HUES6 (cell line): ENCODE data around the gene FFAR3.

Experiments
- H3K27ac ChIP-seq: 2 replicates; pipeline ENCODE4 v1.7.0; 2013; ENCODE audit warnings: low read depth, mild to moderate bottlenecking, low read length, inconsistent platforms
- H3K27me3 ChIP-seq: 2 replicates; pipeline ENCODE4 v1.6.1; 2013; ENCODE audit warnings: low read length; ENCODE audit not compliant: control insufficient read depth, insufficient read depth
- H3K36me3 ChIP-seq: 2 replicates; pipeline ENCODE4 v1.6.1; 2013; ENCODE audit warnings: low read length; ENCODE audit not compliant: control insufficient read depth, insufficient read depth
- H3K4me1 ChIP-seq: 2 replicates; pipeline ENCODE4 v1.6.1; 2013; ENCODE audit warnings: low read length; ENCODE audit not compliant: control insufficient read depth, insufficient read depth
- H3K4me3 ChIP-seq: 2 replicates; pipeline ENCODE4 v1.5.1; 2013; ENCODE audit warnings: low read depth, low read length
- H3K9ac ChIP-seq: one replicate; pipeline ENCODE4 v1.6.1; 2013; ENCODE audit warnings: mild to moderate bottlenecking, low read length
- H3K9me3 ChIP-seq: 2 replicates; pipeline ENCODE4 v1.6.1; 2013; ENCODE audit warnings: low read depth, low read length; ENCODE audit not compliant: control insufficient read depth, insufficient read depth

FFAR3 gene

DNA sequence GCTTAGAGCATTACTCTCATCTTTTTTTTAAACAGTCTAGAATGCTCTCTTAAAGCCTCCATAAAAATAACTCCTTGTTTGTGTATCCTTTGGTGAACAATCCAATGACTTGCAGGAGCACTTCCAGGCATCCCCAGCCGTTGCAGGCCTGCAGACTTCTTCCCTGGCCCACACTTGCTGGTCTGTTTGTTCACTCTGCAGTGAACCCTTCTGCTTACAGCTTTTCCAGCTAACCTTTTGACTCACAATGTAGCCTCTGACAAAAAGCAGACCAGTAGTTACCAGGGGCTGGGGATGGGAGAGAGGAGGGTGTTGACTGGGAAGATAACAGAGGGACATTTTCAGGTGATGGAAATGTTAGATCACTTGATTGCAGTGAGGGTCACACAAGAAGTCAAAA lies 21.7 kb downstream of the FFAR3 start:
- H3K9ac ChIP-seq: no peak overlapping the region
- H3K36me3 ChIP-seq: no peaks in the 10 kb centered on the region
- no peak overlapping the region for H3K4me3 ChIP-seq
- peaks cover 30% of the 10 kb centered on the region for H3K9me3 ChIP-seq
- no peak overlapping the region for H3K27ac ChIP-seq
- H3K4me1 ChIP-seq: peaks cover 3% of the 10 kb centered on the region; the same call in 1 of the 2 replicates
- no peaks in the 10 kb centered on the region for H3K27me3 ChIP-seq

- Histone ChIP-seq H3K9ac (no peak overlapping the region), H3K4me1 (peaks cover 3% of the 10 kb centered on the region; the same call in 1 of the 2 replicates), H3K27ac (no peak overlapping the region), H3K27me3 (no peaks in the 10 kb centered on the region), H3K36me3 (no peaks in the 10 kb centered on the region), H3K4me3 (no peak overlapping the region), H3K9me3 (peaks cover 34% of the 10 kb centered on the region)
Measured at GRCh38 chr19:35380450-35381124, 22.3 kb downstream of the FFAR3 start.

GRCh38 chr19:35381318-35381717 lies 23.1 kb downstream of the FFAR3 start:
- Histone ChIP-seq H3K9me3 (peaks cover 40% of the 10 kb centered on the region), H3K27me3 (no peaks in the 10 kb centered on the region), H3K4me3 (no peak overlapping the region), H3K4me1 (peaks cover 3% of the 10 kb centered on the region; the same call in 1 of the 2 replicates), H3K27ac (no peak overlapping the region), H3K9ac (no peak overlapping the region), H3K36me3 (no peaks in the 10 kb centered on the region)

- Histone ChIP-seq H3K27ac (no peak overlapping the region), H3K27me3 (no peaks in the 10 kb centered on the region), H3K9ac (no peak overlapping the region), H3K36me3 (no peaks in the 10 kb centered on the region), H3K4me1 (peaks cover 2% of the 10 kb centered on the region; the same call in 1 of the 2 replicates), H3K9me3 (peaks cover 46% of the 10 kb centered on the region), H3K4me3 (no peak overlapping the region)
Measured at GRCh38 chr19:35381926-35382325, 23.7 kb downstream of the FFAR3 start.

- Histone ChIP-seq H3K27ac (no peak overlapping the region), H3K27me3 (no peaks in the 10 kb centered on the region), H3K9ac (no peak overlapping the region), H3K36me3 (no peaks in the 10 kb centered on the region), H3K4me1 (no peaks in the 10 kb centered on the region), H3K9me3 (peaks cover 53% of the 10 kb centered on the region), H3K4me3 (no peak overlapping the region)
Measured at GRCh38 chr19:35383536-35383935, 25.3 kb downstream of the FFAR3 start.

DNA sequence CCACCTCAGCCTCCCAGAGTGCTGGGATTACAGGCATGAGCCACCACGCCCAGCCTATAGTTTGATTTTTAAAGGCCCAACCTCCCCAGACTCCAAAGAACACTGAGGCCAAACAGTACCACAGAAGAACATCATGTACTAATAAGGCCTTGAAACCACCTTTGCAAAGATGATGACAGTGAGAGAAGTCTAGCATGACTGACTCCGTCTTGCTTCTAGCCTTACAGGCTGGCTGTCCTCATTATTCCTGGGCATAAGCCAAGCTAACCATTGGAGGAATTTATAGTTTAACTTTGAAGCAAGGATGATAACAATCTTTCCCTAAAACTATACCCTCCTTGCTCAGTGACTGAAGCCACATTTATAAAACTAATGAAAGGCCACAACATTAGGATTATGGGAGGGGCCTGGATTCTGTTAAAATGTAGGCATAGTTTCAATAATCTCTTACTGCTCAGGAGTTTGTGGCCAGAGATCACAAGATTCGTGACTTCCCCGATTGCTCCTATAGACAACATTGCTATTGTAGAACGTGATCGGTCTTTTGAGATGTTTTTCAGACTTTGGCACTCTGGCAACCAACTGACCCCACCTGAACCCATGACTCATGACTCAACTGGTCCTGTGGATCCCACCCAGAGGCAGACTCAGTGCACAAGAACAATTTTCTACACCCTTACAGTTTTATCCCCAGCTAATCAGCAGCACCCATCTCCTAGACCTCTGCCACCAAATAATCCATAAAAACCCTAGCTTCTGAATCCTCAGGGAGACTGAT lies 30.2 kb downstream of the FFAR3 start:
- Histone ChIP-seq H3K27me3 (no peaks in the 10 kb centered on the region), H3K9ac (no peak overlapping the region), H3K36me3 (no peaks in the 10 kb centered on the region), H3K4me3 (no peak overlapping the region), H3K9me3 (peaks cover 50% of the 10 kb centered on the region), H3K27ac (no peak overlapping the region), H3K4me1 (no peaks in the 10 kb centered on the region; the same call in 1 of the 2 replicates)

GRCh38 chr19:35389192-35389861 lies 31.1 kb downstream of the FFAR3 start:
- peaks cover 44% of the 10 kb centered on the region for H3K9me3 ChIP-seq
- no peaks in the 10 kb centered on the region for H3K36me3 ChIP-seq
- H3K9ac ChIP-seq: no peak overlapping the region
- H3K27me3 ChIP-seq: no peaks in the 10 kb centered on the region
- H3K27ac ChIP-seq: no peak overlapping the region; the same call in 1 of the 2 replicates
- no peak overlapping the region for H3K4me3 ChIP-seq
- H3K4me1 ChIP-seq: no peaks in the 10 kb centered on the region; the same call in 1 of the 2 replicates

DNA sequence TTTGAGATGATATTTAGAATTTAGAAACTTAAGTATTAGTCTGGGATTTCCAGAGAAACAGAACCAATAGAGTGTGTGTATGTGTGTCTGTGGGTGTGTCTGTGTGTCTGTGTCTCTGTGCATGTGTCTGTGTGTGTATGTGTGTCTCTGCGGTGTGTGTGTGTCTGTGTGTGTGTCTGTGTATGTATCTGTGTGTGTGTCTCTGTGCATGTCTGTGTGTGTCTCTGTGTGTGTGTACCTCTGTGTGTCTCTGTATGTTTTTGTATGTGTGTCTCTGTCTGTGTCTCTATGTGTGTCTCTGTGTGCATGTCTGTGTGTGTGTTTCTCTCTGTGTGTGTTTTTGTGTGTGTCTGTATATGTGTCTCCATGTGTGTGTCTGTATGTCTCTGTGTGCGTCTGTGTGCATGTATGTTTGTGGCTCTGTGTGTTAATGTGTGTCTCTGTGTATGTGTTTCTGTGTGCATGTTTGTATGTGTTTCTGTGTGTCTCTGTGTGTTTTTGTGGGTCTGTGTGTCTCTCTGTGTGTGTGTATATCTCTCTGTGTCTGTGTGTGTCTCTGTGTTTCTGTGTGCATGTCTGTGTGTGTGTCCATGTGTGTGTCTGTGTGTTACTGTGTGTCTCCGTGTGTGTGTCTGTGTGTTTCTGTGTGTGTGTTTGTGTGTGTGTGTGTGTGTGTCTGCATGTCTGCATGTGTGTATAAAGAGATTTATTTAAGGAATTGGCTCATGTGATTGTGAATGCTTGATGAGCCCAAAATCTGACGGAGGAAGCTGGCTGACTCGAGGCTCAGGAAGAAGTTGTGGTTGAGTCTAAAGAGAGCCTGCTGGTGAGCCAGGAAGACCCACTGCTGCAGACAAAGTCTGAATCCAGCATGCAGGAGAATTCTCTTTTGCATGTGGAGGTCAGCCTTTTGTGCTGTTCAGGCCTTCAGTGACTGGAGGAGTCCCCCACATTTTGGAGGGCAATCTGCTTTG lies 34.8 kb downstream of the FFAR3 start:
- Histone ChIP-seq H3K9me3 (peaks cover 17% of the 10 kb centered on the region), H3K9ac (no peak overlapping the region), H3K27me3 (no peaks in the 10 kb centered on the region), H3K4me1 (peaks cover 3% of the 10 kb centered on the region; the same call in 1 of the 2 replicates), H3K4me3 (no peak overlapping the region), H3K27ac (no peak overlapping the region), H3K36me3 (no peaks in the 10 kb centered on the region)

DNA sequence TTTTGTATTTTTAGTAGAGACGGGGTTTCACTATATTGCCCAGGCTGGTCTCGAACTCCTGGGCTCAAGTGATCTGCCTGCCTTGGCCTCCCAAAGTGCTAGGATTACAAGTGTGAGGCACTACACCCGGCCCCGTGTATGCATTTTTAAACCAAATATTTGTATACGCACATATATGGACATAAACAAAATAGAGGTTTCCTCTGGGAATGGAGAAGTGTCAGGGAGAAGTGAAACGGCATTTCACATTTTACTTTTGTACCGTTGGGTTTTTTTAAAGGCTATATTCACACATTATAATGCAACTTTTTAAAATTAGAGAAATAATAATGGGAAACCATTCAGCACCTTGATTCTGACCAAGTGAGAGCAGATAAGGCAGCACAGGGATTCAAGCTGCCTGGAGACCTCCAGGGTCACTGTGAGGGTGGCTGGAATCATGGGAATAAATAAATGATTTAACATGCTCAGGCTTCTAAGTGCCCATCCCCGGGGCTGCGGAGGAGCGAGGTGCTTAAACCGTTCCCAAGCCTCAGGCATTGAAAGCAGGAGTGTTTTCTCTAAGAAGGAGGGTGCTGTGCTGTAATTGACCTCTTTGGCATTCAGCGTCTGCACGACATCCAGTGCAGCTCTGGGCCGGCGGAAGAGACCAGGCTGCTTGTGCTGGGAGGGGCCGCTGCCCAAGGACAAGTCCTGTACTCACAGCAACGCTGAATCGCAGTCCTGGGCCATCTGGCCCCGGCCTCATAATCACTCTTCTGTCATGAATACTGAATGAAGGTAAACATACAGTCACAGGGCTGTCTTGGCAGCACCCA lies 37.3 kb downstream of the FFAR3 start:
- Histone ChIP-seq H3K4me1 (peaks cover 3% of the 10 kb centered on the region; the same call in 1 of the 2 replicates), H3K27me3 (no peaks in the 10 kb centered on the region), H3K4me3 (no peak overlapping the region), H3K9ac (no peak overlapping the region), H3K27ac (no peak overlapping the region), H3K36me3 (no peaks in the 10 kb centered on the region), H3K9me3 (no peaks in the 10 kb centered on the region)
